ENCODE results near the gene TSEN34.

TSEN34 gene

GRCh38 chr19:54173359-54173699 lies 17.8 kb upstream of the TSEN34 start:
- Histone ChIP-seq H3F3A (ENCODE audit: insufficient read depth) (no peaks in the 10 kb centered on the region), H3K36me3 (ENCODE audit: low read length) (no peaks in the 10 kb centered on the region), H3K9me3 (ENCODE audit: insufficient read depth, low read length) (no peaks in the 10 kb centered on the region), H2AFZ (ENCODE audit: low read depth, low read length, severe bottlenecking) (no peak overlapping the region), H3K79me2 (ENCODE audit: insufficient read depth, low read length) (no peaks in the 10 kb centered on the region), H3K4me2 (ENCODE audit: low read depth, low read length, poor library complexity, severe bottlenecking) (no peak overlapping the region), H3K27me3 (ENCODE audit: low read length) (no peaks in the 10 kb centered on the region), H3K9me2 (replicated peaks; ENCODE audit: insufficient read depth, low read length) (no peaks in the 10 kb centered on the region), H4K20me1 (ENCODE audit: low read depth, low read length) (no peaks in the 10 kb centered on the region), H3K4me3 (ENCODE audit: insufficient read depth, low read length, poor library complexity, severe bottlenecking) (no peak overlapping the region), H3K27ac (ENCODE audit: low read depth, low read length) (no peak overlapping the region), H3K9ac (ENCODE audit: low read length) (no peak overlapping the region)
- TF ChIP-seq CTCF (IDR thresholded peaks at IDR 0.05; ENCODE audit: insufficient read depth, low read length, poor library complexity, severe bottlenecking): no peak
- TF ChIP-seq EZH2phosphoT487 (conservative IDR thresholded peaks at IDR 0.05; ENCODE audit: low read length): no peak

- Histone ChIP-seq H3K9me2 (replicated peaks; ENCODE audit: insufficient read depth, low read length) (no peaks in the 10 kb centered on the region), H3K27me3 (ENCODE audit: low read length) (no peaks in the 10 kb centered on the region), H3K27ac (ENCODE audit: low read depth, low read length) (no peak overlapping the region), H3K9ac (ENCODE audit: low read length) (no peak overlapping the region), H3K79me2 (ENCODE audit: insufficient read depth, low read length) (no peaks in the 10 kb centered on the region), H3F3A (ENCODE audit: insufficient read depth) (no peaks in the 10 kb centered on the region), H3K4me2 (ENCODE audit: low read depth, low read length, poor library complexity, severe bottlenecking) (no peak overlapping the region), H3K36me3 (ENCODE audit: low read length) (no peaks in the 10 kb centered on the region), H3K4me3 (ENCODE audit: insufficient read depth, low read length, poor library complexity, severe bottlenecking) (no peak overlapping the region), H3K9me3 (ENCODE audit: insufficient read depth, low read length) (no peaks in the 10 kb centered on the region), H4K20me1 (ENCODE audit: low read depth, low read length) (no peaks in the 10 kb centered on the region), H2AFZ (ENCODE audit: low read depth, low read length, severe bottlenecking) (no peak overlapping the region)
- TF ChIP-seq CTCF (IDR thresholded peaks at IDR 0.05; ENCODE audit: insufficient read depth, low read length, poor library complexity, severe bottlenecking) (no peak), EZH2phosphoT487 (conservative IDR thresholded peaks at IDR 0.05; ENCODE audit: low read length) (no peak)
These were observed 16.9 kb upstream of the TSEN34 start for GRCh38 chr19:54173951-54174834.

GRCh38 chr19:54178581-54179261 lies 12.4 kb upstream of the TSEN34 start:
- Histone ChIP-seq H3K4me3 (ENCODE audit: insufficient read depth, low read length, poor library complexity, severe bottlenecking) (no peak overlapping the region), H3K4me2 (ENCODE audit: low read depth, low read length, poor library complexity, severe bottlenecking) (no peak overlapping the region), H3K27me3 (ENCODE audit: low read length) (no peaks in the 10 kb centered on the region), H3K79me2 (ENCODE audit: insufficient read depth, low read length) (no peaks in the 10 kb centered on the region), H3K9me3 (ENCODE audit: insufficient read depth, low read length) (no peaks in the 10 kb centered on the region), H4K20me1 (ENCODE audit: low read depth, low read length) (no peaks in the 10 kb centered on the region), H3F3A (ENCODE audit: insufficient read depth) (0 out of 2 replicates have a peak, but pooled peaks cover 5% of the 10 kb centered on the region), H3K36me3 (ENCODE audit: low read length) (no peaks in the 10 kb centered on the region), H3K27ac (ENCODE audit: low read depth, low read length) (no peak overlapping the region), H3K9ac (ENCODE audit: low read length) (no peak overlapping the region), H2AFZ (ENCODE audit: low read depth, low read length, severe bottlenecking) (no peak overlapping the region), H3K9me2 (replicated peaks; ENCODE audit: insufficient read depth, low read length) (no peaks in the 10 kb centered on the region)
- TF ChIP-seq CTCF (IDR thresholded peaks at IDR 0.05; ENCODE audit: insufficient read depth, low read length, poor library complexity, severe bottlenecking) (no peak), EZH2phosphoT487 (conservative IDR thresholded peaks at IDR 0.05; ENCODE audit: low read length) (no peak)
